Small intestine (tissue), 7 donors: Measurements from ENCODE around the gene RABL3. TPM values are rescaled to one million over a fixed set of nuclear protein-coding genes. Genes with fewer than 3 reads are reported as not detected.
A peak's percentile ranks its signal among the peaks of the same experiment; 100 is the strongest.
"Not testable (repeated sequence)": the region's sequence is repeated elsewhere in the genome, so short reads cannot be mapped to it uniquely, and the experiment has no call there.

Experiments used
- DNase-seq, 2 donors: peaks; one replicate each; pipeline versions ENCODE4 v3.0.0 to v3.0.0-alpha.2; 2013
- FAIRE-seq: peaks from 2 replicates; lab custom pipeline; 2012; peaks lifted over from hg19 to GRCh38; lab: Jason Lieb, UNC
- H3K27ac ChIP-seq, 3 donors: one replicate each; pipeline ENCODE4 v1.5.1; 2013; ENCODE audit warnings: low read length in 2 of 3, mild to moderate bottlenecking in 2 of 3, control low read depth in 1 of 3, inconsistent platforms in 1 of 3, low read depth in 1 of 3, moderate library complexity in 1 of 3
- H3K27me3 ChIP-seq, 3 donors: one replicate each; pipeline ENCODE4 v1.6.1; 2013; ENCODE audit warnings: low read length in 3 of 3, inconsistent platforms in 1 of 3; ENCODE audit not compliant: control insufficient read depth in 3 of 3, insufficient read depth in 3 of 3
- H3K36me3 ChIP-seq, 3 donors: one replicate each; pipeline ENCODE4 v1.6.1; 2013; ENCODE audit warnings: low read length in 3 of 3, inconsistent platforms in 1 of 3, low read depth in 1 of 3, mild to moderate bottlenecking in 1 of 3, moderate library complexity in 1 of 3; ENCODE audit not compliant: control insufficient read depth in 3 of 3, insufficient read depth in 2 of 3
- H3K4me1 ChIP-seq, 3 donors: one replicate each; pipeline ENCODE4 v1.6.1; 2013; ENCODE audit warnings: low read length in 2 of 3, inconsistent platforms in 1 of 3, low read depth in 1 of 3, mild to moderate bottlenecking in 1 of 3, moderate library complexity in 1 of 3; ENCODE audit not compliant: control insufficient read depth in 3 of 3, insufficient read depth in 2 of 3
- H3K4me3 ChIP-seq, 3 donors: one replicate each; pipeline ENCODE4 v1.5.1; 2013; ENCODE audit warnings: low read length in 3 of 3, control low read depth in 1 of 3, inconsistent platforms in 1 of 3, low read depth in 1 of 3, mild to moderate bottlenecking in 1 of 3, moderate library complexity in 1 of 3
- H3K9me3 ChIP-seq, 2 donors: one replicate each; pipeline ENCODE4 v1.6.1; 2013; ENCODE audit warnings: low read depth in 1 of 2, low read length in 1 of 2; ENCODE audit not compliant: control insufficient read depth in 2 of 2, insufficient read depth in 1 of 2
- WGBS, 3 donors: extraction: QIAGEN DNeasy Blood & Tissue Kit; methylation state at CpG; one replicate each; pipeline ENCODE4 v1.1.7; 2013; 5-methylcytosine and 5-hydroxymethylcytosine counted together
- polyA plus RNA-seq, 4 donors: library from polyadenylated mRNA; stranded (reverse) in 3 of 4; unstranded in 1 of 4; fragments of 200-250 nt in 3 of 4; fragments of 120-200 nt in 1 of 4; gene quantifications; one replicate each; pipeline versions ENCODE4 v1.2.1 to v1.2.3, GENCODE V29; 2013
- donor health status: healthy with polysubstance abuse.
- donor health status: control.
- donor health status: control.
- donor health status: Bipolar disorder and iron deficiency.
- donor health status: healthy.

The RABL3 gene
- polyA plus RNA-seq, 4 donors: 7.6 to 20.8 (median 10.2) TPM

DNA sequence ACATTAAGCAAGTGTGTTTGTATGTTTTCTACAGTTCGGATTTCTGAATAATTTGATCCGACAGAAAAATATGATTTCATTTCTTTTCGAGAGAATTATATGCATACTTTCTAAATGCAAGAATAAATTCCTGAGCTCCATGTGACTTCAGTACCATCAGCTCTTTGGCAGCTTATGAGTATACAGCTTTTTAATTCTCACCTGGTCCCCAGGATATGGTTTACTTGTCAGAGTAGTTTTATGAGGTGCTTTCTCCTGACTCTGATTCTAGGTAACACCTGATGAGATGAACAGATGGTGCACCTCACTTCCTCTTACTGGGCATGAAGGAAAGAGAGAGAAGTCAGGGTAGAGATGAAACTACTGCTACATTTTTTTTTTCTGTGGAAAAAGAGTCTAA, 63.3 kb downstream of the RABL3 start:
- no peak for FAIRE-seq
- no peak overlapping the region for H3K4me3 ChIP-seq
- WGBS, 3 donors: 11 to 43% (median 28%) methylated on average over 3 of the region's 3 CpGs
- DNase-seq: peak; percentile 35 to 52
- peak overlapping the region in 1 of 3 donors; percentile 71 for H3K27ac ChIP-seq
- H3K27me3 ChIP-seq: no peaks in the 10 kb centered on the region
- peaks cover 0 to 2% (median 0%) of the 10 kb centered on the region in 3 donors for H3K36me3 ChIP-seq
- no peaks in the 10 kb centered on the region for H3K9me3 ChIP-seq
- H3K4me1 ChIP-seq: peaks cover 2 to 33% (median 5%) of the 10 kb centered on the region in 3 donors

DNA sequence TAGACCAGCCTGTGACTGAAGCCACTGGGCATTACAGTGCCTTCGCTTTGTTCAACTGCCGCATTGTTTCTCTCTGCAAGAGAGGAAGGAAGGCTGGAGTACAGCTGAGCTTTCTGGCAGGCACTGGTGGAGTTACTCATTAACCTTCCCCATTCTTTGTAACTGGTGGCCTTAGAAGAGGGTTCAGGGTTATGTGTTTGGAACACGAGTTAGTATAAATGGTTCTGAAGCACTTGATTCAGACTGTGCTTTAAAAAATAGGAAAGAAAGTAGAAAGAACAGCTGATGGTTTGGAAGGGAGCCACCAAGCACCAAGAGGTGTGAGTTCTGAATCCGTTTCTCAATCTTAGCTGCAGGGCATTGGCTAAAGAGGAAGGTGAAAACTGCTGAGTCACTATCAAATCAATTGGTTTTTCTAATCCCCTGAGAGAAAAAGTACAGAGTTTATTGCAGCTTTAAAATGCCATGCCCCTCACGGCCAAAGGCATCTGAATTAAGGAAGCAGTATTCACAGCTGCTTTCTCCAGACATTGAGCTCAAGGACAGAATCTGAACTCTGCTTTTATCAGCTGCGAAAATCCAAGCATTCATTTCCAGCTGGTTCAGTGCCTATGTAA, 63.9 kb downstream of the RABL3 start:
- WGBS, 3 donors: 3 to 19% (median 8%) methylated on average over 6 of the region's 6 CpGs
- no peaks in the 10 kb centered on the region for H3K9me3 ChIP-seq
- peaks cover 2 to 32% (median 5%) of the 10 kb centered on the region in 3 donors for H3K4me1 ChIP-seq
- H3K27me3 ChIP-seq: no peaks in the 10 kb centered on the region
- FAIRE-seq: no peak
- H3K4me3 ChIP-seq: peak overlapping the region in 1 of 3 donors; percentile 21
- H3K36me3 ChIP-seq: peaks cover 0 to 2% (median 0%) of the 10 kb centered on the region in 3 donors
- peak overlapping the region; percentile 8 to 71 (median 50) for H3K27ac ChIP-seq
- DNase-seq: peak; percentile 86 to 90

DNA sequence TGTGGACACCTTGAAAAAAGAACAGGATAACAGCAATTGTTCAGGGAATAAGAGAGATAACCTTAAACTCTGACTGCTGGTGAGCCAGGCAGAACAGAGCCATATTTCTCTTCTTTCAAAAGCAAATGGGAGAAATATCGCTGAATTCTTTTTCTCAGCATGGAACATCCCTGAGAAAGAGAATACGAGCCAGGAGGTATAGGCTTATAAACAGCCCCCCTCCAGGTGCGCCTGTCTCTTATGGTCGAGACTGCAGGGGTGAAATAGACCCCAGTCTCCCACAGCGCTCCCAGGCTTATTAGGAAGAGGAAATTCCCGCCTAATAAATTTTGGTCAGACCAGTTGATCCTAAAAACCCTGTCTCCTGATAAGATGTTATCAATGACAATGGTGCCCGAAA, 65.1 kb downstream of the RABL3 start:
- not testable (repeated sequence) for H3K9me3 ChIP-seq, FAIRE-seq, H3K27me3 ChIP-seq, H3K27ac ChIP-seq, H3K4me3 ChIP-seq, H3K36me3 ChIP-seq, DNase-seq
- 92 to 95% (median 92%) methylated on average over 7 of the region's 7 CpGs for WGBS, 3 donors
- H3K4me1 ChIP-seq: peaks cover 0 to 19% (median 2%) of the 10 kb centered on the region in 3 donors

DNA sequence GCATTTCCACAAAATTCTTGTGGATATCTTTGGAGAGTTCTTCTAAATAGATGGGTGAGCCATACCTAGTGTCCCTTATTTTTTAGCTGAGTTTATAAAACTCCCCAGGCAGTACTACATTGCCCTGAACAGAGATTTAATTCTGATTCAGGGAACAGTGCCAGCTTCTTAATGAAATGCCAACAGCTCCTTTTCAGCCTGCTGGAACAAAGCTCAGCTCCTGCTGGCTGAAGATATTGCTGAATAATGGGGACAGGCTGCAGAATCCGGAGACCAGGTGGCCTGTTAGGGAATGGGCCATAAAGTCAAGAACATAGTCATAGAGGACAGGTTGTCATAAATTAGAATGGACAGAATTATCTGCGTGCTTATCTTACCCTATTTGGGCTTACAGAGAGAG, 69.2 kb downstream of the RABL3 start:
- WGBS, 3 donors: 9 to 65% (median 21%) methylated on average over 2 of the region's 2 CpGs
- Histone ChIP-seq H3K4me1 (no peaks in the 10 kb centered on the region), H3K36me3 (peaks cover 0 to 2% (median 0%) of the 10 kb centered on the region in 3 donors), H3K27me3 (no peaks in the 10 kb centered on the region), H3K9me3 (no peaks in the 10 kb centered on the region), H3K4me3 (no peak overlapping the region), H3K27ac (no peak overlapping the region)
- peak in 1 of 2 donors; percentile 35 for DNase-seq
- FAIRE-seq: no peak

DNA sequence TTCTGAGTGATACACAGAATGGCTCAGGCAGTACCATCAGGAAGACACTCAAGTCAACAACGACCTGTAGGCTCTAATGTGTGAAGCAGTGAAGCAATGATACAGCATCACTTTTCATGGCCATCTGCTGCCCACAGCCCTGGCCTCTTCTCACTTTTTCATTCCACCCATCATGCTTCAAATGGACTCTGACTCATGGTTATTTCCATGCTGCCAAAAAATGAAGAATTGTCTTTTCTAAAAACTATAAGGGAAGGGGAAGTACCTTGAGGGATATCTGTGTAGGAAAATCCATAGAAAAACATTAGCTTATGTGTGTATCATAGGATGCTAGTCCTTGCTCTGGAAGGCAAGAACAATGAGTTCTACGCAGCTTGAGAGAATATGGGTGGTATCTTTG, 71.7 kb downstream of the RABL3 start:
- H3K27me3 ChIP-seq: no peaks in the 10 kb centered on the region
- WGBS, 3 donors: 82 to 92% (median 84%) methylated on average over 2 of the region's 2 CpGs
- FAIRE-seq: no peak

DNA sequence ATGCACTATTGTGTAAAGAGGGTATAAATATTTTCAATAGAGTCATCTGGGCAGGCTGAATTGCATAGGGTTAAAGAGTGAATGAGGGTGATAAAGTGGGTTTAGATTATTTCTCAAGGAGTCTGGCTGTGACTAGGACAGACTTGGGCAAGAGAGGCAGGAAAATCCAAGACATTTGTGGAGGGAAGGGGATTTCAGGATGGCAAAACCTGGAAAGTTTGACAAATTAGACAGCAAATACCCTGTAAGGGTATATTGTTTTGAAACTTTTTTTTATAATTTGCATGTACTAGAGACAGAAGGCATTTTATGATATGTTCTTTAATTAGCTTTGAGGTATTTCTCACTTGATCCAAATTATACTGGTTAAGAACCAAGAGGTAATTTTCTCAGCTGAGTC, 77.4 kb downstream of the RABL3 start:
- FAIRE-seq (no peak), DNase-seq (no peak)
- Histone ChIP-seq H3K27ac (no peak overlapping the region), H3K4me3 (no peak overlapping the region), H3K9me3 (no peaks in the 10 kb centered on the region), H3K36me3 (peaks cover 0 to 2% (median 0%) of the 10 kb centered on the region in 3 donors), H3K4me1 (peaks cover 0 to 2% (median 0%) of the 10 kb centered on the region in 3 donors), H3K27me3 (no peaks in the 10 kb centered on the region)

More for the DNA sequence above, 71.7 kb downstream of the RABL3 start:
- Histone ChIP-seq H3K36me3 (peaks cover 0 to 1% (median 0%) of the 10 kb centered on the region in 3 donors), H3K27ac (no peak overlapping the region), H3K4me1 (peaks cover 0 to 2% (median 0%) of the 10 kb centered on the region in 3 donors), H3K4me3 (no peak overlapping the region), H3K9me3 (no peaks in the 10 kb centered on the region)
- no peak for DNase-seq

DNA sequence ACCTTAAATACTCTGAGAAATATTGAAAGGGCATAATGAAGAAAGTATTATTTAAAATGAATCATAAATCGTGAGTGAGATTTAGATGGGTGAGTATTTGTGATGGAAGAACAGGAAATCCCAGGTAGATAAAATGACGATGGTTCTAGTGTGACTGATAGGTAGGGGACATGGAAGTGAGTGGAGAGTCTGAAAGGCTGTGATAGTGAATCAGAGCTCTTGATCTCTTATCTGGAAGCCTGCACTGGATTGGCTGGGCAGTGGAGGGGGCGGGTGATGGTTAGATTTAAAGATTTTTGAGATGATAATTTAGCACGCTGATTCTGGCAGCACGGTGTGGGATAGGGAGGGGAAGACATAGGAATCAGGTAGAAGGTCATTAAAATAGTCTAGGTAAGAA, 80.4 kb downstream of the RABL3 start:
- DNase-seq (no peak), FAIRE-seq (no peak)
- Histone ChIP-seq H3K27ac (no peak overlapping the region), H3K27me3 (no peaks in the 10 kb centered on the region), H3K36me3 (peaks cover 0 to 6% (median 2%) of the 10 kb centered on the region in 3 donors), H3K4me1 (peaks cover 0 to 2% (median 0%) of the 10 kb centered on the region in 3 donors), H3K4me3 (no peak overlapping the region), H3K9me3 (peaks cover 0 to 11% of the 10 kb centered on the region in 2 donors)
- 57 to 76% (median 65%) methylated on average over 5 of the region's 5 CpGs for WGBS, 3 donors

DNA sequence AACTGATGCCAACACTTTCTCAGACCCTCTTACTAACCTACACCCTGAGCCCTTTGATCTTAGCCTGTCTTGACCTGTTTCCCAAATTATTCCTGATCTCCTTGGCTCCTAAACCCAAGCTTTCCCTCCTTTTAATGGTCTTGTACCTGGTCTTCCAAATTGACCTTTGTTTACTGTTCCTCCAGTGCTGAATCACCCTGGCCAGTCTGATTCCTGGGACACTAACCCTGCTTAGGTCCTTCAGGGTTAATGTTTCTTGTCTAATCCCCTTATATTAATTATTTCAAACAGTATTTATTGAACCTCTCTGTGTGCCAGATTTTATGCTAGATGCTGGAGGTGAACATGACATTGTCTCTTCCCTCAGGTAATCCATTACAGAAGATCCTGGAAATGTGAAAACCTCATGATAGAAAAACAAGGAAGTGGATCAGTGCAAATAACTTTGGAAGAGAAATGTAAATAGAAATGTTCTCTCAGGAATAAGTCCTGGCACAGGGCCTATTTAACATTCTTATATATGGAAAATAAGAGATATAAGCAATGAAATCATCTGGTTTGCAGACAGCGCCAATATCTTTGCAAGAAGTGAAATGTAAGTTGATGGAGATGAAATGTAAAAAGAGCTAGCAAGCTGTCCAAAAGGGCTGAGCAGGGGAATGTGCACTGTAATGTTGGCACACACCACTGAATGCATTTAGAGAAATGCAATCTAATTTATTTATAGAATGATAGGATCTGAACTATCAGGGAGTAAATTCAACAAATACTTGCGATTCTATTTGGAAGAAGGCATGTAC, 81.0 kb downstream of the RABL3 start:
- 31 to 58% (median 37%) methylated on average over 2 of the region's 2 CpGs for WGBS, 3 donors
- Histone ChIP-seq H3K27ac (no peak overlapping the region), H3K4me3 (no peak overlapping the region), H3K4me1 (peaks cover 0 to 2% (median 0%) of the 10 kb centered on the region in 3 donors), H3K36me3 (peaks cover 0 to 6% (median 2%) of the 10 kb centered on the region in 3 donors), H3K27me3 (no peaks in the 10 kb centered on the region), H3K9me3 (peaks cover 0 to 11% of the 10 kb centered on the region in 2 donors)
- DNase-seq: no peak
- no peak for FAIRE-seq
